Measurements from ENCODE around the gene HDAC9. TPM values are rescaled to one million over a fixed set of nuclear protein-coding genes. Genes with fewer than 3 reads are reported as not detected.

The HDAC9 gene
- total and polyA plus RNA-seq, 8 donors, result 1.3 to 12.3 (median 3.5) TPM

DNA sequence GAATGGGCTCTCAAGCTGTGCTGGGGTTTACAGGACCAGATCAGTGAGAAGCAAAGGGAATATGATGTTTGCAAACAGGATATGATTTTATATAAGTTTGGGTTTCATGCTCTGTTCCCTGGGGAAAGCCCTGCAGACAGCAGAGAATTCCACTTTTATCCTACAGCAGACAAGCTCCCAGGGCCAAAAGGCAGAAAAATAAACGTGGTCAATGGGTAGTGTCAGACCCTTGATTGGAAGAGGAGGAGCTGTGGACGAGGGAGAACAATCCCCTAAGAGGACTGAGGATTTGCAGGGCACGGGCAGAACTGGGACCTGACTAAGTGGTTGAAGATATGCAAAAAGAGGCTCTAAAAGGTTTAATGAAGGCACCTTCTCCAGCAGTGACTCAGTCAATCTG, 275.3 kb downstream of the HDAC9 start:
- ATAC-seq, result no peak
- Histone ChIP-seq H3K9me3 (no peaks in the 10 kb centered on the region), H3K36me3 (no peaks in the 10 kb centered on the region), H3K27me3 (no peaks in the 10 kb centered on the region), H3K4me3 (no peak overlapping the region), H3K27ac (no peak overlapping the region), H3K4me1 (no peaks in the 10 kb centered on the region)
- 36 to 38% methylated on average over 3 of the region's 3 CpGs for WGBS, 2 donors
- DNase-seq, result no peak
- intact Hi-C loops (cut with DNase I), result no loop called here
- FAIRE-seq, result no peak
- no peak for TF ChIP-seq CTCF (IDR thresholded peaks at IDR 0.05)

DNA sequence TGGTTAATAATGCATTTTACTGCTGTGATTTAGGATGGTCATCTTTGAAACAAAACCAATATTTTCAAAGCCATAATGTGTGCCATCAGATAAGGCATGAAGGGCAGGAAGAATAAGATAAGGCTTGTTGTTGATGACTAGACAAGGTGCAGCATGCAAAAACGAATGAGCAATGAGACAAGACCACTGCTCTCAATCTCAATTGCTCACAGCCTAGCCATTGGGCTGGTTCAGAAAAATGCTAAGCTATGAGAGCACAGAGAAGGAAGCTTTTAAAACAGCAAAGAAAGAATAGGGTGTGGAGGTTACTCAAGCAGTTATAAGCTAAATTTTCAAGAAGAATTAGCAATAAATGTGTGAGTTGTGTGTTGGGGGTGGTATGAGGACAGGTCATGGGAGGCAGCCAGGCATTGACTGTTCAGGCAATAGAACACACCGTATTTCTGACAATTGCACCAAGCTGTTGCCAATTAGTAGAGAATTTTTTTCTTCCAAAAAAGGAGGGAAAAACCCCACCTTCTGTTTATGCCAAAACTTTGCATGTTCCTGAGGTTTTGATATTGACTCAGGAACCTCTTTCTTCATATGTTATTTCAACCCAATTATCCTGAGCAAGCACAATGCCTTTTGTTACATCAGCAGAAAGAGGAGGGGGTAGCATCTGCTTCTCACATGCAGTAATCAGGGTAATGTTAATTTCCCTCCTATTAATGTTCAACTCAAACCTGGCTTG, 276.5 kb downstream of the HDAC9 start:
- no peak for FAIRE-seq

DNA sequence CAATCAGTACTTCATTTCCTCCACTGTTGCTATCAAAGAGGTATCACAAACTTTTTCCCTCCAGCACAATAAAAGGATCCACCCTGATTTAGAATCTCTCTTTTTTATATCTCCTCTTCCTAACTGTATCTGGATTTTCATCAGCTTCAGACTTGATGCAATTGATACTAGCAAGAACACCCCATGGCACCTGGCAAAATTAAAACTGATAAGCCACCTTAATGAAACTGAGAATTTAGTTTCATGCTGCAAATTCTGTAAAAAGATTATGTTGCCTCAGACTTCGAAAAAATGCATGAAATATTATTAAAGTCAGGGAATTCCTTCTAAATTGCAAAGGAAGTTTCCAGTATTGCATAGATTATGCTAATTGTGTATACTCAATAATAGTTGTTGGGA, 277.0 kb downstream of the HDAC9 start:
- H3K36me3 ChIP-seq, result no peaks in the 10 kb centered on the region
- no peak for ATAC-seq
- DNase-seq, result no peak
- H3K4me1 ChIP-seq, result no peaks in the 10 kb centered on the region
- TF ChIP-seq CTCF (IDR thresholded peaks at IDR 0.05), result no peak
- H3K27me3 ChIP-seq, result no peaks in the 10 kb centered on the region
- 37 to 48% methylated on average over 1 of the region's 1 CpG for WGBS, 2 donors
- intact Hi-C loops (cut with DNase I), result no loop called here
- no peak overlapping the region for H3K4me3 ChIP-seq
- H3K9me3 ChIP-seq, result no peaks in the 10 kb centered on the region
- no peak for FAIRE-seq
- no peak overlapping the region for H3K27ac ChIP-seq

More for the DNA sequence above, 276.5 kb downstream of the HDAC9 start:
- no peaks in the 10 kb centered on the region for H3K36me3 ChIP-seq
- no peaks in the 10 kb centered on the region for H3K4me1 ChIP-seq
- DNase-seq (no peak), ATAC-seq (no peak)
- H3K4me3 ChIP-seq, result no peak overlapping the region
- WGBS, 2 donors, result 23 to 38% methylated on average over 2 of the region's 2 CpGs
- no peaks in the 10 kb centered on the region for H3K9me3 ChIP-seq
- no peaks in the 10 kb centered on the region for H3K27me3 ChIP-seq
- no peak overlapping the region for H3K27ac ChIP-seq
- TF ChIP-seq CTCF (IDR thresholded peaks at IDR 0.05), result no peak
- intact Hi-C loops (cut with DNase I), result no loop called here

DNA sequence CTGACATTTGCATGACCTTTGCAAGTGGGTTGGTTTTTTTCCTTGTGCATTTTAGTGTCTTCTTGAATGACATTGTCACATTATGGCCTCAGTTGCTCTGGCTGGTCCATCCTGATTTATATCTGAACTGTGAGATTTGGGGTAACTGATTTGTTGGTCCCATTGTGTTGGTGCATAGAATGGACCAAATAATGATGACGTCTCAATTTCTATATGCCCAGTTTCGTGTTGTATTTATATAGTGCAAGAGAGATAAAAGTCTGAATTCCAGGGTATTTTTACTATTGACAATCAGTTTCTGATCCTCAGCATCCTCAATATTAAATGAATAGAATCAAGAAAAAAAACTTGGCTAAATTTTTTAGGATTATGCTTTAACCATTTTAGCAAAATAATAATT, 281.8 kb downstream of the HDAC9 start:
- DNase-seq, result no peak
- no peak for ATAC-seq
- no peak overlapping the region for H3K4me3 ChIP-seq
- 69 to 75% methylated on average over 2 of the region's 2 CpGs for WGBS, 2 donors
- TF ChIP-seq CTCF (IDR thresholded peaks at IDR 0.05), result no peak
- intact Hi-C loops (cut with DNase I), result no loop called here
- no peaks in the 10 kb centered on the region for H3K36me3 ChIP-seq
- no peaks in the 10 kb centered on the region for H3K4me1 ChIP-seq
- no peaks in the 10 kb centered on the region for H3K27me3 ChIP-seq
- FAIRE-seq, result no peak
- H3K9me3 ChIP-seq, result no peaks in the 10 kb centered on the region
- no peak overlapping the region for H3K27ac ChIP-seq

DNA sequence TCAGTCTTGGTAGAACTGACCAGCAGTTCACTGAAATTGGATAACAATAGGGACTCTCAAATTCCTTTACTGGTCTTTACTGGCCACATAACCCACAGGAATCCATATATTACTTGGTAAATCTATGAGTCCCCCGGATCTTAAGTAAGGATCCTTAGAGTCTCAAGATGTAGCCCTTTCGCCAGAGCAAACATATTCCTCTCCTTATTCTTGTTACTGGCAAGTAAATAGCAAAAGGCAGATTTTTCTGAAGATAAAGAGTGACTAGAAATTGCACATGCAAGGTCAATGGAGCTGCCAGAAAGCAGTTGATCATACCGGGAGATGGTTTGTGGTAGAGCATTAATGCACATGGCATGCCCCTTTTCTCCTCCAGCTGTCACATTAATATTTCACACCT, 283.0 kb downstream of the HDAC9 start:
- no peak for DNase-seq
- no peak for TF ChIP-seq CTCF (IDR thresholded peaks at IDR 0.05)
- H3K4me3 ChIP-seq, result no peak overlapping the region
- no peaks in the 10 kb centered on the region for H3K36me3 ChIP-seq
- no peak overlapping the region for H3K27ac ChIP-seq
- H3K27me3 ChIP-seq, result no peaks in the 10 kb centered on the region
- WGBS, 2 donors, result 51 to 53% methylated on average over 3 of the region's 3 CpGs
- intact Hi-C loops (cut with DNase I), result no loop called here
- H3K4me1 ChIP-seq, result no peaks in the 10 kb centered on the region
- no peak for ATAC-seq
- no peak for FAIRE-seq
- H3K9me3 ChIP-seq, result no peaks in the 10 kb centered on the region

Data from pancreas (tissue), 10 donors.